ENCODE measurements around the gene CPN2.

CPN2 gene

DNA sequence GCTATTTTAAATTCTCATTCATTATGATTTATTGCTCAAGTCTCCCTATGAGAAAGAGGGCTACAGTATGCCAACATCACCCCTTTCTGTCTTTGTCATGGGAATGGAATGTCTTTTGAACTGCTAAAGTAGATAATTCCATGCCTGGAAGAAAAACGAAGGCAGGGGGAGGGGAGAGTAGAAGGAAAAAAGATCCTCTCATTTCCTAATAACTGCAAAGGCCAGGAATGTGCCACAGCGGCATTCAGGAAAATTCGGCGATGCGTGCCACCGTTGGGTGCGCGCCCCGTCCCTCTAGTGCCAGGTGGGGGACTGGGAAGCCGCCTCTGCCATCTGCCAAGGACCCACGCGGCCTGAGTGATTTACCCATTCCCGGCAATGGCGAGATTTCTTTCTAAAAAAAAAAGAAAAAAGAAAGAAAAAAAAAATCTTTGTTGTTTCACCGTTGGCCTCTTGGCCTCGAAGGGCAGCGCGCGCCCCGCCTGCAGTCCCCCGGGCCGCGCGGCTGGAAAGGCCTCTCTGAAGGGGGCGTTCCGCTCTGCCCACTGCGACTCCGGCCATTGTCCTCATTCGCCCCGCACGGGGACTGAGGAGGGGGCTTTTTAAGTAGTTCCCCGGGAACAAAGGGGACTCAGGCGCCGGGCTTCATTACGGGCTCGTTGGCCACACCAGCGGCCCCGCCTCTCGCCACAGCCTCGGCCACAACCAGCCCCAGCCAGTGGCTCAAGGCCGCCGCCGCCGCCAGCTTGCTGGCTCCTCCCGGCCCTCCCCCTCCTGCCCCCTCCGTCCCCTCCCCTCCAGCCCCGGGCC lies 54.5 kb downstream of the CPN2 start:
- DNase-seq (ENCODE audit: low read depth in 4 of 4, low spot score in 1 of 4): no peak

DNA sequence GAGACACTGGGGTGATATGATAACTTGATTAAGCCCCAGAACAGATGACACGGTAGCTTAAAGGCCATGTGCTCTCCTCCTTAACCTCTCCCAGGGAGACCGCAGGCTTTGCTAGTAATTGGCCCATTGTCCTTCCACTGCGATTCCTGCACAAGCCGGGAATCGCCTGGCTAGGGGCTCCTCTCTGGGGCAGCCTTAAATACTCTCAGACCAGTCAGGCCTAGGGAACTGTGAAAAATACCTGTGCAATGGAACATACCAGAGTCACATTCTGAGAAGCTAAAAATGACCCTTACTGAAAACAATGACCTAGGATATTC lies 56.3 kb downstream of the CPN2 start:
- no peak for DNase-seq (ENCODE audit: low read depth in 4 of 4, low spot score in 1 of 4)

- no peak for DNase-seq (ENCODE audit: low read depth in 4 of 4, low spot score in 1 of 4)
These were observed 56.8 kb downstream of the CPN2 start for GRCh38 chr3:194294199-194294894.

DNA sequence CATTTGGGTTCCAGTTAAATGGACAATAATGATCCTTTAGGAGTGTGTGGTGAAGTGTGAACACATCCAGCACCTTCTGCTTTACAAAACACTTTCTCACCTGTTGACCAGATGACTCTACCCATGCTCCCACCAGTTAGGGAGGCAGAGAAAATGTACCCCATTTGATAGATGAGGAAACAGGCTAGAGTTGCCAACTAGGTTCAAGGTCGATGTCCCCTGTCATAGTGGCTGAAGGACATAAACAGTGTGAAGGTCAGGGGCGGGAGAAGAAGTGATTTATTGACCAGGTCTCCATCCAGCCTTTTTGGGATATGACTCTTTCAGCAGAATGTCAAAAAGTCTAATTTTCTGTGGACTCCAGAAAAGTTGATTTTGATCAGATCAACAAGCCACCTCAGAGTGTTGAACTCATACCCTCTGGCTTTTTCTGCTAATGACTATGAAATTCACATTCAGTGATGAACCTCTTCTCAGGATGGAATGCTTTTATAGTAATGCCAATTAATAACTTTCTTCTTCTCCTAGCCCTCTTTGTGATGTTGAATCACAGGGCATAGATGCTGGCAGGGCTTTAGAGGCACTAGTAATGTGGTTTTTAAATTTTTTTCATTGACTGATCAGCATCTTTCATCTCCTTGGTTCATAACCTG lies 57.5 kb downstream of the CPN2 start:
- DNase-seq (ENCODE audit: low read depth in 4 of 4, low spot score in 1 of 4): no peak

DNA sequence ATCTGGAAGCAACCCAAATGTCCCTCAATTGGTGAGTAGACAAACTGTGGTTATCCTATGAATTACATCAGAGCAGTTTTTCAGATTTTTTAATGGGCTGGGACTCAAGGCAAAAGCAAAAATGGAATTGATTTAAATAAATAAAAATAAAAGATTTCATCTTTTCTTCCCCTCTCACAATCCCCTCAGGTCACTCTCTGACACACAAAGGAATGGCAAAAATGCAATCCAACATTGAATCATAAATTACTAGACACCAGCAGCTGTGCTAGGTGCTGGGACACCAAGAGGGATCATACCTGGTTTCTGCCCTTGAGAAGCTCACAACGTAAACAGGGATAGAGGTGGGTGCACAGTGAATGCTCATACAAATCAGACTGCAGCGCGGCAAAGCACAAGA lies 58.8 kb downstream of the CPN2 start:
- no peak for DNase-seq (ENCODE audit: low read depth in 4 of 4, low spot score in 1 of 4)

All from stimulated activated CD4-positive, alpha-beta T cell treated with anti-CD3 and anti-CD28 coated beads, Interleukin-1b, Interleukin-23, amount 100 ng/mL, for 24 hours (primary cell).